GM21360 (cell line): ENCODE results near the gene IL1RAPL1.

Experiments used
- ATAC-seq: cut with Tn5 transposase; IDR thresholded peaks from one replicate; pipeline ENCODE4 v1.9.1; 2021; ENCODE audit warnings: mild to moderate bottlenecking, moderate library complexity; ENCODE audit not compliant: unreplicated experiment

IL1RAPL1 gene

DNA sequence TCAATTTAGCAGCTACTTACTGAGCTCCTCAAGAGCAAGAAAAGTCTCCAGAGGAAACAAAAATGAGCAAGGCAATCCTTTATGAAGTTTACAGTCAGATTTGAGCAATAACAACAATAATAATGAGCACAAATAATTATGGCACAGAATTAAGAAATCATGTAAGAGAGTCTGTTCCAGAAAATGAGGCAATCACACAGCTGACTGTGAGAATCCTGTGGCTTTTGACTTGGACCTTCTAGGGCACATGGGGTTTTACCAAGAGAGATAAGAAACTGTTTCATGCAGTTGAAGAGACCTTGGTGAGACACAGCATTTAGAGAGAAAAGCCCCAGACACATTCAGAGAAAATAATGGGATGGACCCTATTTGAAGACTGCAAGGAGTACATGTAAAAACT, 1265.5 kb downstream of the IL1RAPL1 start:
- ATAC-seq = no peak

DNA sequence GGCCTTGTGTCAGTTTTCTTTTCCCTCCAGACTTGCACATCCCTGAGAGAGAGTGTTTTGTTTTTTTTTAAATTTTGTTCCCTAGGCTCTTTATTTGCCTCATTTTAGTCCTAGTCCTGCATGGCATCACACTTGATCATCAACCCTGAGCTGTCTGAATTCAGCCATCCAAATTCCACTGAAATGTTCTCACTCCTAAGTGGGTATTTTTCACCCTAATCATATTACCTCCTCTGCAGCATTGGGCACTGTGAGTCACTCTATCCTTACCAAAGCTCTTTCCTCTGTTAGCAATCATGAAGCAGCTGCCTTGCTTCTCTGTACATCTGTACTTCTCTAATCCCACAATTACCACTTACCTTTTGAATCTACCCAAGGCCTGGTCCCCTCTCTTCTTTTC, 1271.5 kb downstream of the IL1RAPL1 start:
- no peak for ATAC-seq

DNA sequence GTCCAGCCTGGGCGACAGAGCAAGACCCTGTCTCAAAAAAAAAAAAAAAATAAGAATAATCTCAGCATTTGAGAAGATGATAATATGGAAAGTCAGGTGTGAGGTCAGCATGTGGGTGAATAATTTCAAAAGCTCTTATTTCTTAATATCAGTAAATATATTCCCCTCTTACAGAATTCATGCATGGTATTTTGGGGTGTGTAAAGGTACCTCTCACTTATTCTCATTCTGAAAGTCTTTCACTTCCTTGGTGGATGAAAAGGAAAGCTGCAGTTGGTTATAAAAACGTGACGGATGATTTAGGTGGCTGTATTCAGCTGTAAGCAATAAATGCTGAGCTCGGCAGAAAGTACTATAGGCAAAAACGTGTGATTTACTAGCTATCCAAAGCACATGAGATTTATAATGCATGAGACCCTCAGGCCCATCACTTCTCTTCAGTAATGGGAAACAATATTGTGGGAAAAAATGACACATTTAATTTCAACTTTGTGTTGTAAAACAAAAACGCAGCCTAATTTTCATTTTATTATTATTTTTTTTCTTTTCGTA, 1275.0 kb downstream of the IL1RAPL1 start:
- no peak for ATAC-seq

DNA sequence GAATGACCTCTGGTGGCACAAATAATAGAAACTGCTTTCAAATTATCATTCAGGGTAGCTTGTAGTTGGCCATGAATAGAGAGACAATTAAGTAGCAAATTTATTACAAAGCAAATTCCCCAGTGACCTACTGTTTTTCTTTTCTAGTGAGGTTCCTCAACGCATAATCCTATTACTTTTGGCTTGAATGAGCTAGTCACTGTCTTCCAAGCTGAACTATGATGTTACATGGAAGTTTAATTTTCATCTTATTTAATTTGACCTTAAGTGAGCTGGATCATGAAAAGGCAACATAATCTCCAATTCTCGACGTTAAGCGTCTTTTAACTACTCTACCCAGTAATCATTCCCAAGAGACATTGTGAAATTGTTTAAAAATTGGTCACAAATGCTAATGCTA, 1280.7 kb downstream of the IL1RAPL1 start:
- ATAC-seq = no peak

DNA sequence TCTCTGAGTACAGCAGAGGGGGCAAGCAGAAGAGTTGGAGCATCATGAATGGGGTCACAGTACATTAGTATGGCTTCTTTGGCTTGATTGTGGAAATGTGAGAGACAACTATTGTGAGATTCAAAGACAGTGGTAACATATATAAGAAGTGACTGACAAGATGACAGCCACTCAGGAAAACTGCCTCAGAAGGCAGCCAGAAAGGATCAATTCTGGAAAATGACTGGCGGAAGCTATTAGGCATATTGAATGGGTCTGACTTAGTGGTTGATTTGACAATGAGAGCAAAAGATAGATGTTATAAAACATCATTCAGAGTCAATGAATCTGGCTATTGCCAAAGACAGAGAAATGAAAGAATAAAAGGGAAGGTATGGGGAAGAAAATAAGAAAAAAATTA, 1282.6 kb downstream of the IL1RAPL1 start:
- ATAC-seq = no peak

DNA sequence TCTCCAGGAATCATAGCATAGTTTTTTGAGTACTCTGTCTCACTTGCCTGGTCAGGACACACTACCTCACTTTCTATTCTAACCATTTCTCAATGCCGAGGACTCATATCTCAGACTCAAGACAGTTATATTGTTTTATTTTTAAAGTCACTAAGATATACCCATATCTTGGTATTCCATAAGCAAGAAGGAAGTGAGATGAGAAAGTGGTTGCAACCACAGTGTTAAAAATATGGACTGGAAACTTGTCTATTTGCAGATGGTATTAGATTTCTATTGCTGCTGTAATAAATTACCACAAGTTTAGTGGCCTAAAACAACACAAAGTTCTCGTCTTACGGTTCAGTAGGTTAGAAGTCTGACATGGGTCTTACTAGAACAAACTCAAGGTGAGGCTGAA, 1283.4 kb downstream of the IL1RAPL1 start:
- peak; percentile 61 for ATAC-seq

DNA sequence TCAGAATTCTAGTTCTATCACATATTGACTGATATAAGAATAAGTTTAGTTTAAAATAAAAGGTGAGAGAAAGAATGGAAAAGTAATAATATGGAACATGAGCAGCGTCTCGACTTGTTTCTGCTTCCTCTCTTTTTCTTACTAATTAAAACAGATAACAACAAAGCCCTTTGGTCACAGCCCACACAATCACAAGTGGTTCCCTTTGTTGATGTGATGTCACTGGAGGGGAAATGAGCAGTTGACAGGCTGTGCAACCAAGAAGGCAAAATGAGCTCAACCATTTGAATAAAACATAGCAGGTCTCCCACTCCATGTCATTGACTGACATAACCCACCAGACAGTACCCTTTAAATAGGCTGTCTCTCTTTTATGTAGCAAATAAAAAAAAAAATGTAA, 1285.6 kb downstream of the IL1RAPL1 start:
- no peak for ATAC-seq

DNA sequence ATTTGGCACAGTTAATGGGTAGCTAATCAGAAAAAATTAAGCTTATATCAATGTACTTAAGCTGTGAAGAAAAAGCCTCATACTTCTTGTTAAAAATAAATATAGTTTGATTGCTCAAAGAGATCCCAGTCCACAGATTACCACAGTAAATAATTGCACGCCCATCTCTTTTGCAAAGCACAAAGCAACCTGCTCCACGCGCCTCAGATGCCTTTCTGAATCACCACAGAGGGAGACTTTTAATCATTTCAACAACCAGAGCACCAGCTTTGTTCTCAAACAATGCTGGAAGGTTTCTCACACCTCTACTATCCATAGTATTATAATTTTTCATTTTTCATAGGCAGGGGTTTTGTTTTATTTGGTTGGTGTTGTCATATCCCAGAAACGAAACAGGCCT, 1289.5 kb downstream of the IL1RAPL1 start:
- no peak for ATAC-seq

DNA sequence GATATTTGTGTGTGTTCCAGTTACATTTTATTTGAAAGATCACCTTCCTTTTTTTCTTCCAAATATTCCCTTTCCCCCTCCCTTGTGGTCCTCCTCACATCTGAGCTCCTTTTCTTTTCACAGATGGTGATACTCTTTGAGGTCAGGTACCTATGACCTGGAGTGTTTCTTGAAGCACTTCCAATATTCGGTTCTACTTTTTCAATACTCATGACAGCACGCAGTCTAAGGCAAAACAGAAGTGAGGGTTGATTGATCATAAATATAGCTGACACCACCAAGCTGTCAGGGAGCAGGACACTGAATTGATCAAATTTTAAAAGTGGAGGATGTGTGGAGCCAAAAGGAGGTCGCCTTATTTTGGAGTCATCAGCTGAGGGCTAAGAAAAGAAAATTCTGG, 1293.7 kb downstream of the IL1RAPL1 start:
- no peak for ATAC-seq

DNA sequence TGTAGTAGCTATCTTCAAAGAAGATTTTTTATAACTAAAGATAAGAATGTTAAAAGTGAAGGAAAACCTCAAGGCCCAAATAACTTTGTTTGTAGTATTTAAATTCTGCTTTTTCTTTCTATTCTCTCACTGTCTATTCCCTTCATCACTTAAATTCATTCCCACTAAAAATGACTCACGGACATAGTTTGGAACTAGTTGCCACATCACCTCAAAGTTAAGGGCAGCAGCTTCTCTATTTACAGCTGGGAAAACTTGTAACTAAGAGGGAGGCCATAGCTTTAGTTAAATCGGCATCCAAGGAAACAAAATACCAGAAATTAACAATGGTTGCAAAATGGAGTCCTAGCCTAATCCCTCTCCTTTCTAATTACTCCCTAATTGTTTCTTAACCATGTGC, 1302.8 kb downstream of the IL1RAPL1 start:
- no peak for ATAC-seq

DNA sequence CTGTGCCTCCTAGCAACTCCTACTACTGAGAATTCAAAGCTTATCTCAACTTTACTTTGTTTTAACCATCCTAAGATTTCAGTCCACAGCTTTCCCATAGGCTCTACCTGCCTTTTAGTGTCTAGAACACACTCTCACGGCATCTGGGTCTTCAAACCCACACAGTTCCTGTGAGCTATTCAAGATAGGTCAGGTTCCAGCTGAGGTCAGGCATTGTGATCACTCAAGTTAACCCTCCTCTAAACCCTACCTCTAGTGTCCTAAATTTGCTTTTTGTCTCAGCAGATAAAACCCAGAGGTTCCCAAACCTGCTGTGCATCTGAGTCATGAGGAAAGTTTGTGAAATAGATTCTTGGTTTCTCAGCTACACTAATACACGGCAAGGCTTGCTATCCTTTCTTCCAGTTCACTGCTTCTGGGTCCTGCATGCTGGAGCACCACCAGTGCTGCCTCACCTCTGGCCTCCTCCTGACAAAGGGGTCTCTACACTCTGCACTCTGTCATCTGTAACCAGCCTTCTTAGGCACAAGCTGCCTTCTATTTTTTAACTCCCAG, 1303.5 kb downstream of the IL1RAPL1 start:
- no peak for ATAC-seq

DNA sequence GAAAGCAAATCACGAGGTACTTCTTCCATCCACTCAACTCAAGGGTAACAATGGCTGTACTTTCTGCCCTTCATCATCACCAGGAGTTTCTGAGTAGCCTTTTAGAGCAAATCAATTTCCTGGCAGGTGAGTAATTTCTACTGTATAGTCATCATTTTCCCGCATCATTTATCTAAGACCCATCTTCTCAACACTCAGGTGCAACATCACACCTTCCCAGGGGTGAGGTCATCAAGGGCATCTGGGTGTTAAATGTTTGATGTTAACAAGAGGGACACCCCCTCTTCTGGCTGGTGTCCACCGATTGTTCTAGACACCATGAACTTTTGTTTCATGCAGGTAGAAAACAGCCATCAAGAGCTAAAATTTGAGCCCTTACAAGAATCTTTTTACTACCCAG, 1314.8 kb downstream of the IL1RAPL1 start:
- ATAC-seq = no peak

DNA sequence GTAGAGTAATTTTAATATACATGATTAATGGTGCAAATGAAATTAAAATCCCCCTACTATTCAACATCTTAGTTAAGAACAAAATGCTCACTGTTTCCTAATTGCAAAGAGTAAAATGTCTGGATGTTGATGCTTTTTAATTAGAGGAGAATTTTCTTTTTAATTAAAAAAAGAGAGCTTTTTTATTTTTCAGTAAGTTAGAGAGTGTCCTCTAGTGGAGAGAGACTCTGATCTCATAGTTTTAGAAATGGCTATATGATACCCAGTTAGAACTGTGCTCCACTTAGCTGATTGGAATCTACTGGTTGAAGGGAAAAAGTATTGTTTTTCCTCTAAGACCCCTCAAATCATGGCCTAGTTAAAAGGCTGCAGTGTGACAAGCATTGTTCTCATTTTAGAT, 1316.1 kb downstream of the IL1RAPL1 start:
- no peak for ATAC-seq

DNA sequence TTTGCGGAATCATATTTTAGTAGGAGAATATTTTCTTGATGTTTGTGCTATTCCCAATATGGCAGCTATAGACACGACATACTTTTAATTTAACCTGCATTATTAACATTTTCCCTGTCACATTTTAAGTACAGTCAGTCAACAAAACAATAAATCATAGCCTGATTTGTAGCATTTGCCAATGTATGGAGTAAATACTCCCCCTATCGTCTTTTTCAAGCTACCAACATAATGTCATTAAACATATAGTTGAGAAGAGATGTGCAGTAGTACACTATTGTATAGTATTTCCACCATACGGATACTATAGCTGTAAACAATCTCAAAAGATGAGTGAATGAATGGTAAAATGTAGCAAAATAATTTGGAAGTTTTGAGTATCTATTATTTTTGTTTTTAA, 1324.4 kb downstream of the IL1RAPL1 start:
- no peak for ATAC-seq

DNA sequence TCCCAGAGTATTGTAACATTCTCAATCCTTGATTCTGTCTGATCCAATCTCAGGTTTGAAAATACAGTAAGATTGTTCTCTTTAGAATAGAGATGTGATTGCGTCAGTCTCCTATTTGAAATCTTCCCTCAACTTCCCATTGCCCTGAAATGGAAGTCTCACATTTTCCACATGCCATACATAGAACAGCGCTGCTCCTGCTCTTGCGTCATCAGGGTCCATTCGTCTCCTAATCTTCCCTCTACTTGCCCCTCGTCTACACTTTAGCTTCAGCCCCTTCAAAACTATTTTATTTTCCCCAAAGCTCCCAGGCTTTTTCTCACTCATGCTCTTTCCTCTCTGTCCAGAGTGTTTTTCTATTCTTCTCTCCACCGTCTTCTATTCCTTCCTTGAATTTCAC, 1326.4 kb downstream of the IL1RAPL1 start:
- ATAC-seq = no peak

DNA sequence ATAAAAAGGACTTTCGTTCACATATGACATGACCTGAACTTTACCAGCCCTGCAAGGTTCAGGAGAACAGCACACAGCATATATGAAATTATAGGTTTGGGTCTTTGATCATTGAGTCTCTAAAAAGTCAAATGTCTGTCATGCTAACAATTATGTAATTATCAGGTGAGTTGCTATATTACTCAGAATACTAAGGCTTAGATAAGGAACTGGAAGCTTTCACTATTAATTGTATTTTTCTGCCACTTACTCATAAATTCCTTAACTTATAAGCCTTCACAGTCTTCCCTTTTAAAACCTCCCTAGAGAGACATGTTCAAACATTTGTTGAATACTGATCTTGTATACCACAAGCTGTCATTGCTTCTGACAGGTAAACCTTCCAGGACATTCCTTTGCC, 1335.4 kb downstream of the IL1RAPL1 start:
- no peak for ATAC-seq

DNA sequence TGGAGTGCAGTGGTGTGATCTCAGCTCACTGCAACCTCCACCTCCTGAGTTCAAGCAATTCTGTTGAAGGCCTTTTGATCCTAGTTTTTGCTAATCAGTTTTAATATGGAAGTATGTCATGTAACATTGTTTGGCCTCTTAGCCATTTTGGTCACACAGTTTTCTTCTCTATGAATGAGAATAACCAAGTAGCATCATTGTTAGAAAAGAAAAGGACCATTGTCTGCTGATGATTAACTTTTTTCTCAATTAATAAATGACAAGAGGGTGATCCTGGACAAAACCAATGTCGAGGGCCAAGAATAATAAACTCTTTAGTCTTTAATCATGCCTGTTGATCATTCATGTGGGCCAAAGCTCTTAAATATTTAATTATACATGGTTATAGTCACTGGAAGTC, 1338.8 kb downstream of the IL1RAPL1 start:
- no peak for ATAC-seq

DNA sequence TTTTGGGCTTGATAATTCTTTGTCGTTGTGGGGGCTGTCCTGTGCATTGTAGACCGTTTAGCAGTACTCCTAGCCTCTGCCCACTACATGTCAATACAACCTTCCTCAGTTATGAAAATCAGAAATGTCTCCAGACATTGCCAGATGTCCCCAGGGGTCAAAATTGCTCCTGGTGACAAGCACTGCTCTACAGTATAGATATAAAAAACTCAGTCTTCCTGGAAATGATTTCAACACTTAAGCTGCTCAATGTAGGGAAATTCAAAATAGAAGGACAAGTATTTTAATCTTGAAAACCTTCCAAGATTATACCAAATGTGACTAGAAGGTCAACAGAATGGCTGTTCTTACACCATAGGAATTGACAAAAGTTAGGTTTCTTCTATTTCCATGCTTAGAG, 1339.4 kb downstream of the IL1RAPL1 start:
- ATAC-seq = no peak

DNA sequence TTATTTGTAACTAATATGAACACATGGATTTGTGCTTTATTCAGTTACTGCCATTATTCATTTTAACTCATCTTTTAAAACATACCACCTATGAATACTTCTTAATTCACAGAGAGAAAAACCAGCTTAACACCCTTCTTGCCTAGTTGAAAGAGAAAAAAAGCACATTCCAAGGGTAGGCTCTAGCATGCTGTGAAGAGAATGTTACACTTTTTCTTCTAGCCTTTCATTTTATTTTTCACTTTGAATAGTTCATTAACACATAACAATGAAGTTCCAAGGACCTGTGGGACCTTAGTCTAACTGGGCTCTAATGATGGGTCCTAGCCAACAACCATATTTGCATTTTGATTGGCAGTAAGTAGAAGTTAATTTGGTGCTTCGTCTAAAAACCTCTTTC, 1348.2 kb downstream of the IL1RAPL1 start:
- ATAC-seq = no peak

DNA sequence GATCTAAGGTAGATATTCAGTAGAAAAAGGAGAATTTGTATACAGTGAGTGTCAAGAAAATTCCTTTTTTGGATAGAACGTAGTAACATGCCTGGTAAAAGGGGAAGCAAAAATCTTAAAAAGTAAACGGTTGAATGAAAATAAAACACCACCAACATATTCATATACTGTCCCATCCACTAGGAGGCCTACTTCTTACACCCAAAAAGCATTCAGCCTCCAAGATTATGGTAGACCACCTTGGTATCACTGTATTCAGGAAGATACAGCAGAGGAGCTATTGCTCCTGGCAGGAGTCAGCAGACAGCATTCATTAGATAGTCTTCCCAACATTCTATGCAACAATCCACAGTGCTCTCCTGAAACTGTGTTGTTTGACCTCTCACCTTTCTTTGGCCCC, 1353.5 kb downstream of the IL1RAPL1 start:
- ATAC-seq = no peak

DNA sequence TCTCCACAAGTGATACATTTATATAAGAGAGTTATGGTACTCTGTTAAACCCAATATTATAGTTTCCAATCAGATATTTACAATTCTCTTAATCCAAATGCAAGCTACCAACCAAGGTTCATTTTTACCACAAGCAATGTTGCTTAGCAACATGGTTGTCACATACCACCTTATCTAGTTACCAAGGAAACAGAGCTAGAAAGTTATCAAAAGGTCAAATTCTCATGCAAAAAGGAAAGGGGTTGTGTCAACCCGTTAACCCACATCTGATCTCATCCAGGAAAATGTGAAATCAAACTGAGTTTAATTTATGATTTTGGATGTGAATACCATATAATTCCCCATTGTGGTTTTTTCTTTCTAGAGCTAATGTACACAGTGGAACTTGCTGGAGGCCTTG, 1354.0 kb downstream of the IL1RAPL1 start:
- no peak for ATAC-seq

DNA sequence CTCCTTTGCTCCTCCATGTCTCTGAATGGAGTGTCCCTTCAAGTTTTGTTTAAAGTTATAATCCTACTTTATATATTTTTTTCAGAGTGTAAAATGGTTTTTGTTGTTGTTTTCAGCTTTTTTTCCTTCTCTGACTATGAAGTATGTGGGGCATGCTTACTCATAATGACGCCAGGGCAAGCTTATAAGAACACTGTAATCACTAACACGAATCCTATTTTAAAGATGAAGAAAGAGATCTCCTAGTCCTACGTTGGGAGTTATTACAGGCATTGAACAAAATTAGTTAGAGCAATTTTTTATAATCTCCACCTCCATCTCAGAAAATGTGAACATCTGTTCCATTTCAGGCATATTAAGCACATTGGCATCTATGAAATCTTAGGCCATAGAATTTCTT, 1360.0 kb downstream of the IL1RAPL1 start:
- no peak for ATAC-seq

DNA sequence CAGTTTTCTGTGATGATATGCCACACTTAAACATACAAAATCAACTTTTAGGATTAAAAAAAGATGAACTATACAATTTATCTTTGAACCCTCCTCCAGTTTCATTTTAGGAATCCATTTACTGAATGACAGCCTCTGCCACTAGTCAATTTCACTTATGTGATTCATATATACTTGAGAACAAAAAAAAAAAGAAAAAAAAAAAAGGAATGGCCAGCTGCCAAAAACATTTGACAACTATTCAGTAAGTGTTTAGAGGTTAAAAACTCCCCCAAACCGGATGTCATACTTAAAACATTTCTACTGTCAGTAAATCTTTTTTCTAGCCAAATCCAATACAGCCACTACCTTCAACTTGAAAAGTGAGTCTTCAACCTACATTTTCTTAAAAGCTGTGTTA, 1361.4 kb downstream of the IL1RAPL1 start:
- no peak for ATAC-seq
